DOHH2 (cell line): ENCODE measurements around the gene RUNX2.

Experiments
- H3F3A ChIP-seq: fragments of 200-600 bp; sonication (generic), shearing (Covaris generic); 2 replicates; pipeline ENCODE4 v1.6.0; 2016; ENCODE audit warnings: antibody characterized with exemption, mild to moderate bottlenecking; ENCODE audit not compliant: control insufficient read depth, insufficient read depth
- H3K27ac ChIP-seq: fragments of 200-600 bp; sonication (generic); 2 replicates; pipeline ENCODE4 v1.5.1; 2014; ENCODE audit warnings: low read depth, mild to moderate bottlenecking, low read length, moderate library complexity
- H3K27me3 ChIP-seq: fragments of 200-600 bp; sonication (generic); 2 replicates; pipeline ENCODE4 v1.6.1; 2014; ENCODE audit warnings: mild to moderate bottlenecking, low read length, mixed read lengths; ENCODE audit not compliant: control insufficient read depth
- H3K36me3 ChIP-seq: fragments of 200-600 bp; sonication (generic); 2 replicates; pipeline ENCODE4 v1.6.1; 2014; ENCODE audit warnings: mild to moderate bottlenecking, low read length, moderate library complexity, mixed read lengths; ENCODE audit not compliant: control insufficient read depth
- H3K4me1 ChIP-seq: fragments of 200-600 bp; sonication (generic); 2 replicates; pipeline ENCODE4 v1.6.1; 2014; ENCODE audit warnings: mild to moderate bottlenecking, low read length, mixed read lengths; ENCODE audit not compliant: control insufficient read depth
- H3K4me2 ChIP-seq: fragments of 200-600 bp; sonication (generic); 2 replicates; pipeline ENCODE4 v1.6.0; 2014; ENCODE audit warnings: mild to moderate bottlenecking, low read length, moderate library complexity
- H3K4me3 ChIP-seq: fragments of 200-600 bp; sonication (generic); 2 replicates; pipeline ENCODE4 v1.5.1; 2014; ENCODE audit warnings: mild to moderate bottlenecking, low read length, mixed read lengths
- H3K79me2 ChIP-seq: fragments of 200-600 bp; sonication (generic); 2 replicates; pipeline ENCODE4 v1.6.1; 2014; ENCODE audit warnings: mild to moderate bottlenecking, low read length, mixed read lengths; ENCODE audit not compliant: control insufficient read depth
- H3K9me2 ChIP-seq: fragments of 200-600 bp; sonication (generic); replicated peaks from 2 replicates; pipeline ENCODE4 v1.6.1; 2014; ENCODE audit warnings: mild to moderate bottlenecking, low read length, mixed read lengths; ENCODE audit not compliant: control insufficient read depth
- H3K9me3 ChIP-seq: fragments of 200-600 bp; sonication (generic); 2 replicates; pipeline ENCODE4 v1.6.1; 2014; ENCODE audit warnings: antibody characterized with exemption, low read length, mixed read lengths; ENCODE audit not compliant: control insufficient read depth, insufficient read depth
- H4K20me1 ChIP-seq: fragments of 200-600 bp; sonication (generic); 2 replicates; pipeline ENCODE4 v1.6.0; 2014; ENCODE audit warnings: low read depth, mild to moderate bottlenecking, antibody characterized with exemption, low read length, moderate library complexity; ENCODE audit not compliant: control insufficient read depth, insufficient read depth
- CTCF ChIP-seq: fragments of 200-600 bp; sonication (generic); IDR thresholded peaks from one replicate; pipeline ENCODE4 v1.5.1; 2014; ENCODE audit warnings: antibody characterized with exemption, mild to moderate bottlenecking, low read depth, low read length; ENCODE audit not compliant: poor library complexity, severe bottlenecking
- EZH2phosphoT487 ChIP-seq: fragments of 200-600 bp; sonication (generic); IDR thresholded peaks from 2 replicates; pipeline ENCODE4 v1.6.1; 2017; ENCODE audit warnings: borderline replicate concordance, mild to moderate bottlenecking, antibody characterized with exemption, low read length, moderate library complexity, mixed read lengths

The RUNX2 gene

GRCh38 chr6:45665859-45666258 is 337.7 kb downstream of the RUNX2 start:
- Histone ChIP-seq H3K4me2 (no peak overlapping the region), H3K9me2 (no peaks in the 10 kb centered on the region), H3K27me3 (no peaks in the 10 kb centered on the region), H3K36me3 (no peaks in the 10 kb centered on the region), H4K20me1 (no peaks in the 10 kb centered on the region), H3K79me2 (no peaks in the 10 kb centered on the region), H3K9me3 (no peaks in the 10 kb centered on the region), H3K4me3 (no peak overlapping the region), H3F3A (no peaks in the 10 kb centered on the region), H3K27ac (no peak overlapping the region), H3K4me1 (peaks cover 49% of the 10 kb centered on the region)
- TF ChIP-seq CTCF (no peak), EZH2phosphoT487 (no peak)

DNA sequence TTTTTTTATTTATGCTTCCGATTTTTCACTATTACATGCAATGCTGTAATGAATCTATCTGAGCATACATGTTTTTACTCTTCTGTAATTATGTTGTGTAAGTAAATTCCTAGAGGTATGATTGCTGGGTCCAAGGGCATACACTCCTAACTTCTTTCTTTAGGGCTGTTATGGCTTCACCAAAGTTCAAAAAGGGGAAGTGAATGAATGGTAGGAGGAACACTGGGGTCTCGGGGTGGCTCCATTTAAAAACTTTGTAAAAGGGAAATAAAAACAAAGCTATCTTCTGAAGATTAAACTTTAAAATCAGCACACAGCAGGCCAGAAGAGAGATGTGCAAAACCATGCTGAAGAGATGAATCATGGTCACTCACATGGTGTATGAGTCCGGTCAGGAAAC is 338.7 kb downstream of the RUNX2 start:
- Histone ChIP-seq H3K9me3 (no peaks in the 10 kb centered on the region), H3K36me3 (no peaks in the 10 kb centered on the region), H4K20me1 (no peaks in the 10 kb centered on the region), H3K27ac (no peak overlapping the region), H3K4me2 (no peak overlapping the region), H3K9me2 (no peaks in the 10 kb centered on the region), H3K4me1 (peaks cover 39% of the 10 kb centered on the region), H3K79me2 (no peaks in the 10 kb centered on the region), H3K27me3 (no peaks in the 10 kb centered on the region), H3F3A (no peaks in the 10 kb centered on the region), H3K4me3 (no peak overlapping the region)
- TF ChIP-seq CTCF (no peak), EZH2phosphoT487 (no peak)

DNA sequence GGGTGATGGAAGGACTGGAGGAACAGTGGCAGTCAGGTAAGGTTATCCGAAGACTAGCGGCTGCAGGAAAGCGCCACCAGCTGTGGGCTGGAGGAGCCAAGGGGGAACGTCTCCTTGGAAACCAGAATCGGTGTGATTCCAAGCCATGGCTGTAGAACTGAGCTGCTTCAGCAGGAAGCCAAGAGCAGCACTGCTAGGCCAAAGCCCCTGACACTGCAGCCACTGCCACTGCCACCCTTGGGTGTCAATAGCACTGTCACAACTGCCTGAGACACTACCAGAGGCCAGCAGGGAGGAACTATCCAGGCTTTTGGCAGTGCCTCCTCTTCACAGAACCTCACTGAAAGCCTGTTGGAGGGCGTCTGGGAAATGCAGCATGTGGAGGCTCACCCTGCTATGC is 339.2 kb downstream of the RUNX2 start:
- Histone ChIP-seq H3K9me3 (no peaks in the 10 kb centered on the region), H3K27ac (no peak overlapping the region), H3K27me3 (no peaks in the 10 kb centered on the region), H3K36me3 (no peaks in the 10 kb centered on the region), H3F3A (no peaks in the 10 kb centered on the region), H3K4me2 (no peak overlapping the region), H4K20me1 (no peaks in the 10 kb centered on the region), H3K79me2 (no peaks in the 10 kb centered on the region), H3K9me2 (no peaks in the 10 kb centered on the region), H3K4me1 (peaks cover 35% of the 10 kb centered on the region), H3K4me3 (no peak overlapping the region)
- TF ChIP-seq CTCF (no peak), EZH2phosphoT487 (no peak)

DNA sequence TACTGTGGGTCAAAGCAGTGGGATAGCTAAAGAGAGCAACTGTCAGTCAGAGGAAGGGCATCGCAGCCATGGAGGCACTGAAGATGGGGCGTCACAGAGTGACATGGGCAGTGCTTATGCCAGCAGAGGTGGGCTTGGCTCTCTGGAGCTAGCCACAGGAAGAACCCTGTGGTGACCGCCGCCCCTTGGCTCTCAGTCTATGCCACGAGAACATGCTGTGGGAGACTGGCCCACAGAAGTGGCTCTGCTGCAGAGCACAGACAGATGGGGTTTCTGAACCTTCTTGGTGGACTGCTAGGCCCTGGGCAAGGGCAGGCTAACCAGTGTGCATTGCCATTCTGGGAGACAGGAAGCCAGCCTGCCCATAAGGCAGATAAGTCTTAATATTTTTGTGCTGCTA is 339.6 kb downstream of the RUNX2 start:
- Histone ChIP-seq H3K27me3 (no peaks in the 10 kb centered on the region), H4K20me1 (no peaks in the 10 kb centered on the region), H3K4me1 (peaks cover 34% of the 10 kb centered on the region), H3K9me3 (no peaks in the 10 kb centered on the region), H3K79me2 (no peaks in the 10 kb centered on the region), H3K36me3 (no peaks in the 10 kb centered on the region), H3K9me2 (no peaks in the 10 kb centered on the region), H3F3A (no peaks in the 10 kb centered on the region), H3K4me3 (no peak overlapping the region), H3K4me2 (no peak overlapping the region), H3K27ac (no peak overlapping the region)
- TF ChIP-seq CTCF (no peak), EZH2phosphoT487 (no peak)
